ENCODE data around the gene FOXP1. TPM values are rescaled to one million over a fixed set of nuclear protein-coding genes. Genes with fewer than 3 reads are reported as not detected.

Gene FOXP1
- total RNA-seq, 2 donors from 2014 or later = 41.7 to 94.3 TPM

DNA sequence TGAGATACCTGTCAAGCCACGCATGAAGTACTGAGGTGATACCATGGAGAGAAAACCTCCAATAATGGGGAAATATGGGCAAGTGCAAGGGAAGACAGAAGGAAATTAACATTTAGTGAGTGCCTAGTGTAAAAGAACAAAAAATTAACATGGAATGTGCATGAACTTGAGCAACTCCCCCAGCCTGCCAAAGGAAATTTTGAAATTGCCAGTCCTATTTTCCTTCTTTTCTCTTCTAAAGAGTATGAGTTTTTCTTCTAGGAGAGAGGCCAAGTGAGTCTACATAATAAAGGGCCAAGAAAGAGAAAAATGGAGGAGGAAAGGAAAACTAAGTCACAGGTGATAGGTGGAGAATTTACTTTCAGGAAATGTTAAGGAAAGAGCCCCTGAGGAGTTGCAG is 668.7 kb downstream of the FOXP1 start:
- no peaks in the 10 kb centered on the region for H3K36me3 Mint-ChIP-seq (ENCODE audit: low read depth)
- Histone ChIP-seq H3K4me1 (ENCODE audit: control insufficient read depth, insufficient read depth, low read length) (no peaks in the 10 kb centered on the region), H3K9me3 (ENCODE audit: control insufficient read depth, low read length) (no peaks in the 10 kb centered on the region), H3K27ac (ENCODE audit: low read depth, low read length) (no peak overlapping the region), H3K9ac (ENCODE audit: extremely low read depth, low read length, poor library complexity, severe bottlenecking) (no peak overlapping the region), H3K36me3 (ENCODE audit: control insufficient read depth, insufficient read depth, low read length) (no peaks in the 10 kb centered on the region), H3K27me3 (ENCODE audit: control insufficient read depth, insufficient read depth, low read length, poor library complexity, severe bottlenecking) (no peaks in the 10 kb centered on the region), H3K4me3 (ENCODE audit: low read length) (no peak overlapping the region)
- H3K9me3 Mint-ChIP-seq = no peaks in the 10 kb centered on the region
- H3K27me3 Mint-ChIP-seq (ENCODE audit: insufficient read depth) = no peaks in the 10 kb centered on the region
- 96 to 100% methylated on average over 1 of the region's 1 CpG for WGBS, 2 experiments (ENCODE audit: insufficient coverage in 1 of 2, insufficient read length in 1 of 2)
- no peaks in the 10 kb centered on the region for H3K4me1 Mint-ChIP-seq
- no peak for TF ChIP-seq CTCF (conservative IDR thresholded peaks at IDR 0.05)
- H3K27ac Mint-ChIP-seq = no peak overlapping the region
- DNase-seq = no peak
- no peak overlapping the region for H3K4me3 Mint-ChIP-seq

- Mint-ChIP-seq H3K36me3 (ENCODE audit: low read depth) (no peaks in the 10 kb centered on the region), H3K27ac (no peak overlapping the region), H3K9me3 (no peaks in the 10 kb centered on the region), H3K4me1 (no peaks in the 10 kb centered on the region), H3K4me3 (no peak overlapping the region), H3K27me3 (ENCODE audit: insufficient read depth) (no peaks in the 10 kb centered on the region)
- Histone ChIP-seq H3K27me3 (ENCODE audit: control insufficient read depth, insufficient read depth, low read length, poor library complexity, severe bottlenecking) (no peaks in the 10 kb centered on the region), H3K4me1 (ENCODE audit: control insufficient read depth, insufficient read depth, low read length) (no peaks in the 10 kb centered on the region), H3K9me3 (ENCODE audit: control insufficient read depth, low read length) (no peaks in the 10 kb centered on the region), H3K36me3 (ENCODE audit: control insufficient read depth, insufficient read depth, low read length) (no peaks in the 10 kb centered on the region), H3K27ac (ENCODE audit: low read depth, low read length) (no peak overlapping the region), H3K4me3 (ENCODE audit: low read length) (no peak overlapping the region), H3K9ac (ENCODE audit: extremely low read depth, low read length, poor library complexity, severe bottlenecking) (no peak overlapping the region)
- WGBS, 2 experiments (ENCODE audit: insufficient coverage in 1 of 2, insufficient read length in 1 of 2) = 91 to 100% methylated on average over 1 to 5 of the region's 5 CpGs
- DNase-seq = no peak
- TF ChIP-seq CTCF (conservative IDR thresholded peaks at IDR 0.05) = no peak
Observed at GRCh38 chr3:70911719-70912118, 671.8 kb downstream of the FOXP1 start.

- H3K36me3 Mint-ChIP-seq (ENCODE audit: low read depth) = no peaks in the 10 kb centered on the region
- no peak overlapping the region for H3K9ac ChIP-seq (ENCODE audit: extremely low read depth, low read length, poor library complexity, severe bottlenecking)
- H3K4me3 Mint-ChIP-seq = no peak overlapping the region
- no peaks in the 10 kb centered on the region for H3K36me3 ChIP-seq (ENCODE audit: control insufficient read depth, insufficient read depth, low read length)
- 90 to 95% methylated on average over 7 to 11 of the region's 11 CpGs for WGBS, 2 experiments (ENCODE audit: insufficient coverage in 1 of 2, insufficient read length in 1 of 2)
- no peaks in the 10 kb centered on the region for H3K9me3 ChIP-seq (ENCODE audit: control insufficient read depth, low read length)
- DNase-seq = no peak
- H3K27me3 ChIP-seq (ENCODE audit: control insufficient read depth, insufficient read depth, low read length, poor library complexity, severe bottlenecking) = no peaks in the 10 kb centered on the region
- no peaks in the 10 kb centered on the region for H3K9me3 Mint-ChIP-seq
- no peak overlapping the region for H3K4me3 ChIP-seq (ENCODE audit: low read length)
- H3K27me3 Mint-ChIP-seq (ENCODE audit: insufficient read depth) = no peaks in the 10 kb centered on the region
- no peak for TF ChIP-seq CTCF (conservative IDR thresholded peaks at IDR 0.05)
- no peak overlapping the region for H3K27ac Mint-ChIP-seq
- no peak overlapping the region for H3K27ac ChIP-seq (ENCODE audit: low read depth, low read length)
- no peaks in the 10 kb centered on the region for H3K4me1 Mint-ChIP-seq
- H3K4me1 ChIP-seq (ENCODE audit: control insufficient read depth, insufficient read depth, low read length) = no peaks in the 10 kb centered on the region
Observed at GRCh38 chr3:70905491-70905890, 678.0 kb downstream of the FOXP1 start.

Small RNAs within 50 kb of the gene (microRNA-seq; reads per million reads assigned to microRNA genes)
- not detected for gene MIR1284 (ENCODE audit: borderline microRNAs expressed)

Other genes starting within 250 kb of the FOXP1 start
- gene EIF4E3, start 141.7 kb upstream of the FOXP1 start, total RNA-seq = 1 to 10 TPM; 1.9 to 5.5 TPM
- gene GPR27, start 170.1 kb upstream of the FOXP1 start, total RNA-seq = 1 to 10 TPM; 7.4 to 7.9 TPM
- gene PROK2, start 201.4 kb upstream of the FOXP1 start, total RNA-seq = under 1 TPM in 1 of 2 donors, not detected in 1; 0.29 TPM